Spleen (tissue), 7 donors: ENCODE data around the gene BZW1.

ENCODE experiments used
- CTCF ChIP-seq, 11 experiments: fragments of 200-600 bp in 7 of 11; fragments of 450-650 bp in 4 of 11; sonication (generic) in 4 of 11; IDR thresholded peaks in 8 of 11; conservative IDR thresholded peaks in 3 of 11; 1 replicate in 7 of 11; 2 replicates in 4 of 11; pipeline versions ENCODE4 v1.4.0 to v1.8.0; 2016 to 2021; ENCODE audit warnings: antibody characterized with exemption in 11 of 11, inconsistent platforms in 4 of 11, mild to moderate bottlenecking in 1 of 11
- POLR2A ChIP-seq, 3 donors: fragments of 450-650 bp; IDR thresholded peaks; one replicate each; pipeline ENCODE4 v1.5.1; 2017; ENCODE audit warnings: antibody characterized with exemption in 3 of 3, mild to moderate bottlenecking in 1 of 3
- donor health status: DM: no; HTN: no; CAD: no; lungs with moderate emphysema.
- donor health status: DM: no; HTN: no; CAD: no.
- donor health status: DM: no; HTN: no; CAD: no.

DNA sequence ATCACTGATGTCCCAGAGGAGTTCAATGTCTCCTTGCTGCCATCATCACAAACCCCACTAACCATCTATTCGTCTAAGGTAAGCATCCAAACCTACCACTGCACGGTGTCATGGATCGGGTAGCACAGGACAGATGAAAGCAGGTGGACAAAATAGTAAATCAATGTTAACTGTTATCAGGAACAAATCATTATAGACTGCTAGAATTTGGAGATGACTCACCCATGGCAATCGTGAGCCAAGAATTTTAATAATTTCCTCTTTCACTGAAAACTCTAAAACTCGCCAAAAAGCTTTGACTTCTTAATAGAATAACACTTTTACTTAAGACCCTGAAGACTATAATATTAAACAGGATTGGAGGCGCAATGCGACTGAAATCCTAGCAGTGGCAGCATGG, 33.7 kb upstream of the BZW1 start:
- no peak for TF ChIP-seq CTCF (IDR thresholded peaks at IDR 0.05 in 8 of 11, conservative IDR thresholded peaks at IDR 0.05 in 3 of 11)
- no peak for TF ChIP-seq POLR2A (IDR thresholded peaks at IDR 0.05)
